HFFc6 (cell line): ENCODE results near the gene KCNIP4. TPM values are rescaled to one million over a fixed set of nuclear protein-coding genes. Genes with fewer than 3 reads are reported as not detected.

Experiments used
- DNase-seq: peaks from one replicate; pipeline ENCODE4 v3.0.0-alpha.2; 2018
- H3K27ac Mint-ChIP-seq: 2 replicates; pipeline ENCODE4 v1.8.0; 2020; ENCODE audit warnings: mild to moderate bottlenecking, mixed read lengths
- H3K27me3 Mint-ChIP-seq: 2 replicates; pipeline ENCODE4 v1.8.0; 2021; ENCODE audit warnings: mild to moderate bottlenecking, moderate library complexity, mixed read lengths; ENCODE audit not compliant: insufficient read depth
- H3K36me3 Mint-ChIP-seq: 2 replicates; pipeline ENCODE4 v1.8.0; 2021; ENCODE audit warnings: low read depth, mixed read lengths
- H3K4me1 Mint-ChIP-seq: 2 replicates; pipeline ENCODE4 v1.8.0; 2020; ENCODE audit warnings: low read depth, mixed read lengths
- H3K4me3 Mint-ChIP-seq: 2 replicates; pipeline ENCODE4 v1.8.0; 2020; ENCODE audit warnings: mild to moderate bottlenecking, moderate library complexity, mixed read lengths
- H3K9me3 Mint-ChIP-seq: 2 replicates; pipeline ENCODE4 v1.8.0; 2020; ENCODE audit warnings: mild to moderate bottlenecking, mixed read lengths
- CTCF ChIP-seq: fragments of 200-600 bp; sonication (generic); IDR thresholded peaks from 2 replicates; pipeline ENCODE4 v1.5.0; 2021; ENCODE audit warnings: antibody characterized with exemption, mild to moderate bottlenecking
- total RNA-seq, 6 experiments: library from RNA; stranded (reverse); fragmentation: NEBNext Ultra II Directional; extraction: Animal tissue kit (Norgen Biotek cat#: 25700); gene quantifications; 2 replicates in 1 of 6; 3 replicates in 5 of 6; pipeline ENCODE4 v1.2.3, GENCODE V29; 2021

The KCNIP4 gene
- total RNA-seq, 6 experiments from 2014 or later = not detected

- H3K9me3 Mint-ChIP-seq = no peaks in the 10 kb centered on the region
- peak; percentile 12 for DNase-seq
- H3K36me3 Mint-ChIP-seq = no peaks in the 10 kb centered on the region
- no peak overlapping the region for H3K27ac Mint-ChIP-seq
- TF ChIP-seq CTCF = peak; percentile 89
- H3K4me1 Mint-ChIP-seq = peaks cover 14% of the 10 kb centered on the region
- peaks cover 23% of the 10 kb centered on the region for H3K27me3 Mint-ChIP-seq
- no peak overlapping the region for H3K4me3 Mint-ChIP-seq
These were observed 1263.5 kb downstream of the KCNIP4 start for GRCh38 chr4:20684852-20685763.

- no peak for DNase-seq
- H3K4me3 Mint-ChIP-seq = no peak overlapping the region
- peaks cover 21% of the 10 kb centered on the region for H3K27me3 Mint-ChIP-seq
- no peaks in the 10 kb centered on the region for H3K9me3 Mint-ChIP-seq
- H3K27ac Mint-ChIP-seq = no peak overlapping the region
- no peaks in the 10 kb centered on the region for H3K36me3 Mint-ChIP-seq
- TF ChIP-seq CTCF = no peak
- H3K4me1 Mint-ChIP-seq = peaks cover 14% of the 10 kb centered on the region
These were observed 1264.8 kb downstream of the KCNIP4 start for GRCh38 chr4:20683766-20684165.

GRCh38 chr4:20682853-20683252, 1265.7 kb downstream of the KCNIP4 start:
- H3K27ac Mint-ChIP-seq = no peak overlapping the region
- no peaks in the 10 kb centered on the region for H3K9me3 Mint-ChIP-seq
- H3K4me3 Mint-ChIP-seq = no peak overlapping the region
- peaks cover 21% of the 10 kb centered on the region for H3K27me3 Mint-ChIP-seq
- no peak for DNase-seq
- H3K4me1 Mint-ChIP-seq = peaks cover 6% of the 10 kb centered on the region
- H3K36me3 Mint-ChIP-seq = no peaks in the 10 kb centered on the region
- no peak for TF ChIP-seq CTCF

DNA sequence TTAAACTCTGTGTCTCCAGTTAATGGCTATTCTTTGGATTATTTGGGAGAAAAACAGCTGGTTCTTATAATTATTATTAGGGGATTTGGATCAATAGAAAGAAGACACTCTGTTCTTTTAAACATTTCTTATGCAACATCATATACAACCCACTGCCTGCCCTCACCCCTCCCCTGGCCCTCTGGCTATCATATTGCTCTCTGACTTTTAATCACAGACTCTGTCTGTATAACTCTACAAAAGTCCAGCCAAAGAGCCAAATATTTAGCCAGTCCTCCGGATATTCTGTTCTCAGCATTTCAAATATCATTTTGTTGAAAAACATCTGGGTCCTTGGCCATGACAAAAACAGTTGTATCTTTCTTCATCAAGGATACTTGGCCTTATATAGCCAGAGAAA, 1267.3 kb downstream of the KCNIP4 start:
- Mint-ChIP-seq H3K36me3 (no peaks in the 10 kb centered on the region), H3K4me1 (no peaks in the 10 kb centered on the region), H3K4me3 (no peak overlapping the region), H3K27me3 (peaks cover 24% of the 10 kb centered on the region), H3K27ac (no peak overlapping the region), H3K9me3 (no peaks in the 10 kb centered on the region)
- no peak for DNase-seq
- no peak for TF ChIP-seq CTCF

DNA sequence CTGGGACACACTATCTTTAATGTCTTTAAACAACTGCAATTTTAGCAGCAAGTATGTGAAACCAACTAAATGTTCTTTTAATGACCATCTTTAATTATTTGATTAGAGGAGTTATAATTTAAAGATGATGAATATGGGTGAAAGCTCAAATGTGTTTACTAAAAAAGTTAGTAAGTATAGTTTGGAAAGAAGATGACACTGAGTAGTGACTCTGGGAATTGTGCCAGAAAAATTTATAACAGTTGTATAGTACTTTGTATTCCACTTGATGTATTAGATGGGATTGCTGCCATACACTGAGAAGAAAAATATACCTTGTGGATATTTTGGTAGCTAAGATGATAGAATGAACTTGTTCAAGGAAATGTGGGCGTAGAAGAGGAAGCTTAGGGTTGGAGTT, 1267.8 kb downstream of the KCNIP4 start:
- no peak for DNase-seq
- H3K4me3 Mint-ChIP-seq = no peak overlapping the region
- H3K36me3 Mint-ChIP-seq = no peaks in the 10 kb centered on the region
- H3K27me3 Mint-ChIP-seq = peaks cover 24% of the 10 kb centered on the region
- H3K9me3 Mint-ChIP-seq = no peaks in the 10 kb centered on the region
- no peak for TF ChIP-seq CTCF
- no peak overlapping the region for H3K27ac Mint-ChIP-seq
- H3K4me1 Mint-ChIP-seq = no peaks in the 10 kb centered on the region
